Measurements from ENCODE around the gene RAD51B. TPM values are rescaled to one million over a fixed set of nuclear protein-coding genes. Genes with fewer than 3 reads are reported as not detected.

RAD51B gene
- total and polyA plus RNA-seq, 2 experiments from 2014 or later = 11.7 to 17.8 TPM

- TF ChIP-seq CTCF (IDR thresholded peaks at IDR 0.05; ENCODE audit: low read depth, low read length) = no peak
- Histone ChIP-seq H3K4me3 (no peak overlapping the region), H3K27ac (no peak overlapping the region), H3K9me3 (ENCODE audit: low read depth) (no peaks in the 10 kb centered on the region), H3K4me1 (ENCODE audit: low read depth) (peaks cover 31% of the 10 kb centered on the region), H3K36me3 (no peaks in the 10 kb centered on the region), H3K27me3 (no peaks in the 10 kb centered on the region)
- no peak for DNase-seq (ENCODE audit: low read depth in 1 of 2, low spot score in 1 of 2)
These were observed 855.6 kb downstream of the RAD51B start for GRCh38 chr14:68675233-68675577.

GRCh38 chr14:68676511-68676943, 856.9 kb downstream of the RAD51B start:
- no peak for TF ChIP-seq CTCF (IDR thresholded peaks at IDR 0.05; ENCODE audit: low read depth, low read length)
- peaks cover 31% of the 10 kb centered on the region for H3K4me1 ChIP-seq (ENCODE audit: low read depth)
- DNase-seq (ENCODE audit: low read depth in 1 of 2, low spot score in 1 of 2) = no peak

GRCh38 chr14:68677476-68677875, 857.9 kb downstream of the RAD51B start:
- Histone ChIP-seq H3K36me3 (no peaks in the 10 kb centered on the region), H3K4me1 (ENCODE audit: low read depth) (peaks cover 22% of the 10 kb centered on the region), H3K27me3 (no peaks in the 10 kb centered on the region), H3K4me3 (no peak overlapping the region), H3K27ac (no peak overlapping the region), H3K9me3 (ENCODE audit: low read depth) (no peaks in the 10 kb centered on the region)
- TF ChIP-seq CTCF (IDR thresholded peaks at IDR 0.05; ENCODE audit: low read depth, low read length) = no peak
- DNase-seq (ENCODE audit: low read depth in 1 of 2, low spot score in 1 of 2) = no peak

More at GRCh38 chr14:68676511-68676943, 856.9 kb downstream of the RAD51B start:
- Histone ChIP-seq H3K36me3 (no peaks in the 10 kb centered on the region), H3K4me3 (no peak overlapping the region), H3K27ac (no peak overlapping the region), H3K9me3 (ENCODE audit: low read depth) (no peaks in the 10 kb centered on the region), H3K27me3 (no peaks in the 10 kb centered on the region)

DNA sequence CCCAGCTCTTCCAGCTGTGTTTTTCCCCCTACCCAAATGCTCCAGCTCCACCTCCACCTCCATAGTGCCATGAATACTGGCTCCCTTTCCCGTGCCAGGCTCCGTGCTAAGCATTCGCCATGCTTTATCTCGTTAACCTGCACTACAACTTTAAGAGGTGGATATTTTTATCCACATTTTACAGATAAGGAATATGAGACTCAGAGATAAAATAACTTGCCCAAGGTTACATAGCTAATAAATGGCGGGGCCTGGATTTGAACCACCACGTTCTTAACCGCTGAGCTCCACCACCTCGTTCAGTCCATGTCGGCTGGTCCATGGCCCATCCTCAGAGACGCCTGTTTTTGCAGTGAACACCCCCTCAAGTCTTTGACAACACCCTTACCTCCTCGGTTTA, 858.3 kb downstream of the RAD51B start:
- Histone ChIP-seq H3K4me3 (no peak overlapping the region), H3K27ac (no peak overlapping the region), H3K36me3 (no peaks in the 10 kb centered on the region), H3K4me1 (ENCODE audit: low read depth) (peaks cover 22% of the 10 kb centered on the region), H3K27me3 (no peaks in the 10 kb centered on the region), H3K9me3 (ENCODE audit: low read depth) (no peaks in the 10 kb centered on the region)
- no peak for TF ChIP-seq CTCF (IDR thresholded peaks at IDR 0.05; ENCODE audit: low read depth, low read length)
- DNase-seq (ENCODE audit: low read depth in 1 of 2, low spot score in 1 of 2) = no peak

- H3K9me3 ChIP-seq (ENCODE audit: low read depth) = no peaks in the 10 kb centered on the region
- no peaks in the 10 kb centered on the region for H3K27me3 ChIP-seq
- H3K27ac ChIP-seq = no peak overlapping the region
- no peaks in the 10 kb centered on the region for H3K36me3 ChIP-seq
- peaks cover 23% of the 10 kb centered on the region for H3K4me1 ChIP-seq (ENCODE audit: low read depth)
- no peak overlapping the region for H3K4me3 ChIP-seq
- TF ChIP-seq CTCF (IDR thresholded peaks at IDR 0.05; ENCODE audit: low read depth, low read length) = no peak
- no peak for DNase-seq (ENCODE audit: low read depth in 1 of 2, low spot score in 1 of 2)
These were observed 858.9 kb downstream of the RAD51B start for GRCh38 chr14:68678471-68678870.

GRCh38 chr14:68679301-68679700, 859.7 kb downstream of the RAD51B start:
- H3K27me3 ChIP-seq = no peaks in the 10 kb centered on the region
- peaks cover 23% of the 10 kb centered on the region for H3K4me1 ChIP-seq (ENCODE audit: low read depth)
- no peak overlapping the region for H3K4me3 ChIP-seq
- H3K9me3 ChIP-seq (ENCODE audit: low read depth) = no peaks in the 10 kb centered on the region
- no peak for DNase-seq (ENCODE audit: low read depth in 1 of 2, low spot score in 1 of 2)
- no peak overlapping the region for H3K27ac ChIP-seq
- H3K36me3 ChIP-seq = no peaks in the 10 kb centered on the region
- no peak for TF ChIP-seq CTCF (IDR thresholded peaks at IDR 0.05; ENCODE audit: low read depth, low read length)
